ENCODE results near the gene SHOC2.

DNA sequence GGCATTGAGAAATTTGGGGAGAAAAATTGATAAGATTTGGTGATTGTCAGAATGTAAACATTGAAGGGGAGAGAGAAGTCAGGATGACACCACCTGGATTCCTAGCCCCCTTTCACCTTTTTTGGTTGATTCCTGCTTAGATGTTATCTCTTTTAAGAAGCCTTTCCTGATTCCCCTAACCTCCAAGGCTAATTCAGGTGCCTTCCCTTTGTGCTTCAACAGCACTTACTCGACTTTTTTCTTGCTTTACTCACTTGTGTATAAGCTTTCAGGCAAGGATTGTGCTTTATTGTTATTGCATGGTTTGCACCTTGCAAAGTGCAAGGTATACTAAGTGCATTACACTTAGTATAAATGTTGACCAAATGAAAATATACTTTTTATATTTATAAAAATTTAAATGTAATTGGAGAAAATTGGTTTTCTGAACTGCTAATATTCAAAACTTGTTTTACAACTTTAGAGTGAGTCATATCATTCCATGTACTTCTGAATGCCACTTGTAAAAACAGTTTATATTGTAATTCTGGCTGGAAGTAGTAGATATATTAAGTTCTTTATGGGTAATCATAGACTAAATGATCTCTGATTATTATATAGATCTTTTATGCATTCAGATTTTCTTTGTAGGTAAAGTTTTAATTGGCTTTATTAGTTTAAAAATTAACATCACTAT, 13.2 kb downstream of the SHOC2 start:
- TF ChIP-seq NFYC (CRISPR knock-in tag; IDR thresholded peaks at IDR 0.05) (no peak), FOSL2 (CRISPR knock-in tag; IDR thresholded peaks at IDR 0.05) (no peak), CAMTA2 (CRISPR knock-in tag; IDR thresholded peaks at IDR 0.05; ENCODE audit: borderline replicate concordance) (no peak), RXRA (CRISPR knock-in tag; IDR thresholded peaks at IDR 0.05) (no peak), POLR2AphosphoS5 (IDR thresholded peaks at IDR 0.05; ENCODE audit: low read depth, low read length) (no peak), MYC (CRISPR knock-in tag; IDR thresholded peaks at IDR 0.05; ENCODE audit: borderline replicate concordance) (no peak), ZSCAN22 (CRISPR knock-in tag; IDR thresholded peaks at IDR 0.05) (no peak)
- TF ChIP-seq, protein P1, sequence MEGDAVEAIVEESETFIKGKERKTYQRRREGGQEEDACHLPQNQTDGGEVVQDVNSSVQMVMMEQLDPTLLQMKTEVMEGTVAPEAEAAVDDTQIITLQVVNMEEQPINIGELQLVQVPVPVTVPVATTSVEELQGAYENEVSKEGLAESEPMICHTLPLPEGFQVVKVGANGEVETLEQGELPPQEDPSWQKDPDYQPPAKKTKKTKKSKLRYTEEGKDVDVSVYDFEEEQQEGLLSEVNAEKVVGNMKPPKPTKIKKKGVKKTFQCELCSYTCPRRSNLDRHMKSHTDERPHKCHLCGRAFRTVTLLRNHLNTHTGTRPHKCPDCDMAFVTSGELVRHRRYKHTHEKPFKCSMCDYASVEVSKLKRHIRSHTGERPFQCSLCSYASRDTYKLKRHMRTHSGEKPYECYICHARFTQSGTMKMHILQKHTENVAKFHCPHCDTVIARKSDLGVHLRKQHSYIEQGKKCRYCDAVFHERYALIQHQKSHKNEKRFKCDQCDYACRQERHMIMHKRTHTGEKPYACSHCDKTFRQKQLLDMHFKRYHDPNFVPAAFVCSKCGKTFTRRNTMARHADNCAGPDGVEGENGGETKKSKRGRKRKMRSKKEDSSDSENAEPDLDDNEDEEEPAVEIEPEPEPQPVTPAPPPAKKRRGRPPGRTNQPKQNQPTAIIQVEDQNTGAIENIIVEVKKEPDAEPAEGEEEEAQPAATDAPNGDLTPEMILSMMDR (CRISPR knock-in tag; IDR thresholded peaks at IDR 0.05) = no peak
- TF ChIP-seq, protein P2, sequence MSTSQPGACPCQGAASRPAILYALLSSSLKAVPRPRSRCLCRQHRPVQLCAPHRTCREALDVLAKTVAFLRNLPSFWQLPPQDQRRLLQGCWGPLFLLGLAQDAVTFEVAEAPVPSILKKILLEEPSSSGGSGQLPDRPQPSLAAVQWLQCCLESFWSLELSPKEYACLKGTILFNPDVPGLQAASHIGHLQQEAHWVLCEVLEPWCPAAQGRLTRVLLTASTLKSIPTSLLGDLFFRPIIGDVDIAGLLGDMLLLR (CRISPR knock-in tag; IDR thresholded peaks at IDR 0.05) = no peak
- TF ChIP-seq, protein P3, sequence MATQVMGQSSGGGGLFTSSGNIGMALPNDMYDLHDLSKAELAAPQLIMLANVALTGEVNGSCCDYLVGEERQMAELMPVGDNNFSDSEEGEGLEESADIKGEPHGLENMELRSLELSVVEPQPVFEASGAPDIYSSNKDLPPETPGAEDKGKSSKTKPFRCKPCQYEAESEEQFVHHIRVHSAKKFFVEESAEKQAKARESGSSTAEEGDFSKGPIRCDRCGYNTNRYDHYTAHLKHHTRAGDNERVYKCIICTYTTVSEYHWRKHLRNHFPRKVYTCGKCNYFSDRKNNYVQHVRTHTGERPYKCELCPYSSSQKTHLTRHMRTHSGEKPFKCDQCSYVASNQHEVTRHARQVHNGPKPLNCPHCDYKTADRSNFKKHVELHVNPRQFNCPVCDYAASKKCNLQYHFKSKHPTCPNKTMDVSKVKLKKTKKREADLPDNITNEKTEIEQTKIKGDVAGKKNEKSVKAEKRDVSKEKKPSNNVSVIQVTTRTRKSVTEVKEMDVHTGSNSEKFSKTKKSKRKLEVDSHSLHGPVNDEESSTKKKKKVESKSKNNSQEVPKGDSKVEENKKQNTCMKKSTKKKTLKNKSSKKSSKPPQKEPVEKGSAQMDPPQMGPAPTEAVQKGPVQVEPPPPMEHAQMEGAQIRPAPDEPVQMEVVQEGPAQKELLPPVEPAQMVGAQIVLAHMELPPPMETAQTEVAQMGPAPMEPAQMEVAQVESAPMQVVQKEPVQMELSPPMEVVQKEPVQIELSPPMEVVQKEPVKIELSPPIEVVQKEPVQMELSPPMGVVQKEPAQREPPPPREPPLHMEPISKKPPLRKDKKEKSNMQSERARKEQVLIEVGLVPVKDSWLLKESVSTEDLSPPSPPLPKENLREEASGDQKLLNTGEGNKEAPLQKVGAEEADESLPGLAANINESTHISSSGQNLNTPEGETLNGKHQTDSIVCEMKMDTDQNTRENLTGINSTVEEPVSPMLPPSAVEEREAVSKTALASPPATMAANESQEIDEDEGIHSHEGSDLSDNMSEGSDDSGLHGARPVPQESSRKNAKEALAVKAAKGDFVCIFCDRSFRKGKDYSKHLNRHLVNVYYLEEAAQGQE (IDR thresholded peaks at IDR 0.05; ENCODE audit: borderline replicate concordance in 1 of 2, low read depth in 1 of 2, low read length in 2 of 2) = no peak
- TF ChIP-seq, protein P4, sequence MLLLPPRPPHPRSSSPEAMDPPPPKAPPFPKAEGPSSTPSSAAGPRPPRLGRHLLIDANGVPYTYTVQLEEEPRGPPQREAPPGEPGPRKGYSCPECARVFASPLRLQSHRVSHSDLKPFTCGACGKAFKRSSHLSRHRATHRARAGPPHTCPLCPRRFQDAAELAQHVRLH (CRISPR knock-in tag; IDR thresholded peaks at IDR 0.05; ENCODE audit: borderline replicate concordance, low read depth) = no peak
- TF ChIP-seq, protein P5, sequence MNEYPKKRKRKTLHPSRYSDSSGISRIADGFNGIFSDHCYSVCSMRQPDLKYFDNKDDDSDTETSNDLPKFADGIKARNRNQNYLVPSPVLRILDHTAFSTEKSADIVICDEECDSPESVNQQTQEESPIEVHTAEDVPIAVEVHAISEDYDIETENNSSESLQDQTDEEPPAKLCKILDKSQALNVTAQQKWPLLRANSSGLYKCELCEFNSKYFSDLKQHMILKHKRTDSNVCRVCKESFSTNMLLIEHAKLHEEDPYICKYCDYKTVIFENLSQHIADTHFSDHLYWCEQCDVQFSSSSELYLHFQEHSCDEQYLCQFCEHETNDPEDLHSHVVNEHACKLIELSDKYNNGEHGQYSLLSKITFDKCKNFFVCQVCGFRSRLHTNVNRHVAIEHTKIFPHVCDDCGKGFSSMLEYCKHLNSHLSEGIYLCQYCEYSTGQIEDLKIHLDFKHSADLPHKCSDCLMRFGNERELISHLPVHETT (CRISPR knock-in tag; conservative IDR thresholded peaks at IDR 0.05) = no peak
